H9 (cell line): Measurements from ENCODE around the gene PNPLA2. TPM values are rescaled to one million over a fixed set of nuclear protein-coding genes. Genes with fewer than 3 reads are reported as not detected.

Source experiments
- DNase-seq: peaks from one replicate; pipeline ENCODE4 v3.0.0-alpha.2; 2017
- H2AFZ ChIP-seq: one replicate; pipeline ENCODE4 v1.6.1; 2013; ENCODE audit warnings: mild to moderate bottlenecking, low read length, control low read depth, moderate library complexity
- H2AK5ac ChIP-seq: 2 replicates; pipeline ENCODE4 v1.6.1; 2013; ENCODE audit warnings: low read length, control low read depth, mixed read lengths; ENCODE audit not compliant: insufficient read length
- H2BK120ac ChIP-seq: one replicate; pipeline ENCODE4 v1.6.1; 2013; ENCODE audit warnings: low read depth, mild to moderate bottlenecking, low read length, control low read depth, inconsistent platforms; ENCODE audit not compliant: poor library complexity, severe bottlenecking
- H2BK12ac ChIP-seq: 2 replicates; pipeline ENCODE4 v1.6.1; 2013; ENCODE audit warnings: low read length, control low read depth, mixed read lengths, low read depth; ENCODE audit not compliant: insufficient read length
- H2BK15ac ChIP-seq: 2 replicates; pipeline ENCODE4 v1.6.1; 2013; ENCODE audit warnings: low read depth, low read length, control low read depth
- H2BK20ac ChIP-seq: one replicate; pipeline ENCODE4 v1.6.1; 2013; ENCODE audit warnings: low read depth, mild to moderate bottlenecking, low read length, control low read depth, inconsistent platforms; ENCODE audit not compliant: poor library complexity, severe bottlenecking
- H2BK5ac ChIP-seq: 2 replicates; pipeline ENCODE4 v1.6.1; 2013; ENCODE audit warnings: low read length, control low read depth, mixed read lengths; ENCODE audit not compliant: insufficient read length
- H3K14ac ChIP-seq: 2 replicates; pipeline ENCODE4 v1.6.1; 2013; ENCODE audit warnings: low read length, control low read depth; ENCODE audit not compliant: insufficient read depth
- H3K18ac ChIP-seq: 2 replicates; pipeline ENCODE4 v1.6.1; 2013; ENCODE audit warnings: low read depth, mild to moderate bottlenecking, mixed read lengths, low read length, control low read depth; ENCODE audit not compliant: insufficient read length
- H3K23ac ChIP-seq: 2 replicates; pipeline ENCODE4 v1.6.1; 2013; ENCODE audit warnings: low read length, control low read depth, mixed read lengths, low read depth; ENCODE audit not compliant: insufficient read length
- H3K23me2 ChIP-seq: 2 replicates; pipeline ENCODE4 v1.6.1; 2013; ENCODE audit warnings: low read depth, mild to moderate bottlenecking, mixed read lengths, low read length, control low read depth; ENCODE audit not compliant: insufficient read length, poor library complexity, severe bottlenecking
- H3K27ac ChIP-seq: 2 replicates; pipeline ENCODE4 v1.5.1; 2013; ENCODE audit warnings: low read length, control low read depth, mixed read lengths, low read depth; ENCODE audit not compliant: insufficient read length
- H3K27me3 ChIP-seq: 2 replicates; pipeline ENCODE4 v1.6.1; 2013; ENCODE audit warnings: low read length, control low read depth, inconsistent platforms; ENCODE audit not compliant: insufficient read depth
- H3K4ac ChIP-seq: 2 replicates; pipeline ENCODE4 v1.6.1; 2013; ENCODE audit warnings: low read depth, mild to moderate bottlenecking, control low read depth, inconsistent platforms, low read length, moderate library complexity
- H3K4me1 ChIP-seq: 2 replicates; pipeline ENCODE4 v1.6.1; 2013; ENCODE audit warnings: low read length, control low read depth, inconsistent platforms; ENCODE audit not compliant: insufficient read depth
- H3K4me2 ChIP-seq: 2 replicates; pipeline ENCODE4 v1.6.1; 2013; ENCODE audit warnings: low read length, control low read depth, mixed read lengths; ENCODE audit not compliant: insufficient read length, insufficient read depth
- H3K56ac ChIP-seq: 2 replicates; pipeline ENCODE4 v1.6.1; 2013; ENCODE audit warnings: low read depth, mild to moderate bottlenecking, mixed read lengths, low read length, control low read depth; ENCODE audit not compliant: insufficient read length
- H3K79me1 ChIP-seq: 2 replicates; pipeline ENCODE4 v1.6.1; 2013; ENCODE audit warnings: low read depth, mild to moderate bottlenecking, moderate library complexity, low read length, control low read depth, inconsistent platforms; ENCODE audit not compliant: insufficient read depth, poor library complexity, severe bottlenecking
- H3K79me2 ChIP-seq: 2 replicates; pipeline ENCODE4 v1.6.1; 2013; ENCODE audit warnings: low read length, control low read depth, inconsistent platforms; ENCODE audit not compliant: insufficient read depth
- H3K9ac ChIP-seq: 2 replicates; pipeline ENCODE4 v1.6.1; 2013; ENCODE audit warnings: low read length, control low read depth, mixed read lengths; ENCODE audit not compliant: insufficient read length; ENCODE audit errors: extremely low read depth
- H3K9me3 ChIP-seq: one replicate; pipeline ENCODE4 v1.6.1; 2013; ENCODE audit warnings: low read depth, low read length, inconsistent platforms; ENCODE audit not compliant: control insufficient read depth
- H3T11ph ChIP-seq: one replicate; pipeline ENCODE4 v1.6.1; 2013; ENCODE audit warnings: mild to moderate bottlenecking, low read length, control low read depth, inconsistent platforms
- H4K20me1 ChIP-seq: one replicate; pipeline ENCODE4 v1.6.1; 2013; ENCODE audit not compliant: control insufficient read depth, insufficient read length, insufficient read depth
- H4K5ac ChIP-seq: 2 replicates; pipeline ENCODE4 v1.6.1; 2013; ENCODE audit warnings: low read depth, mild to moderate bottlenecking, mixed read lengths, low read length, control low read depth; ENCODE audit not compliant: insufficient read length
- H4K8ac ChIP-seq: replicated peaks from 2 replicates; pipeline ENCODE4 v1.6.1; 2013; ENCODE audit warnings: low read length, control low read depth, mixed read lengths, low read depth; ENCODE audit not compliant: insufficient read length
- H4K91ac ChIP-seq: 2 replicates; pipeline ENCODE4 v1.6.1; 2013; ENCODE audit warnings: low read depth, mild to moderate bottlenecking, moderate library complexity, mixed read lengths, low read length, control low read depth; ENCODE audit not compliant: insufficient read length
- H3K27ac Mint-ChIP-seq, 3 experiments: 2 replicates in 2 of 3; 3 replicates in 1 of 3; pipeline ENCODE4 v1.8.0; 2020 to 2021; ENCODE audit warnings: mixed read lengths in 3 of 3, mild to moderate bottlenecking in 1 of 3, moderate library complexity in 1 of 3
- H3K27me3 Mint-ChIP-seq: 2 replicates; pipeline ENCODE4 v1.8.0; 2021; ENCODE audit warnings: low read depth, mild to moderate bottlenecking, moderate library complexity, mixed read lengths
- H3K36me3 Mint-ChIP-seq, 3 experiments: 2 replicates in 2 of 3; 3 replicates in 1 of 3; pipeline ENCODE4 v1.8.0; 2020 to 2021; ENCODE audit warnings: low read depth in 3 of 3, mixed read lengths in 3 of 3; ENCODE audit not compliant: insufficient read depth in 1 of 3
- H3K4me1 Mint-ChIP-seq, 2 experiments: 2 replicates each; pipeline ENCODE4 v1.8.0; 2020; ENCODE audit warnings: mixed read lengths in 2 of 2
- H3K4me3 Mint-ChIP-seq, 2 experiments: 2 replicates in 1 of 2; 3 replicates in 1 of 2; pipeline ENCODE4 v1.8.0; 2020 to 2021; ENCODE audit warnings: mild to moderate bottlenecking in 2 of 2, mixed read lengths in 2 of 2, moderate library complexity in 1 of 2
- H3K9me3 Mint-ChIP-seq, 2 experiments: 2 replicates in 1 of 2; 3 replicates in 1 of 2; pipeline ENCODE4 v1.8.0; 2020; ENCODE audit warnings: mild to moderate bottlenecking in 2 of 2, mixed read lengths in 2 of 2, moderate library complexity in 1 of 2
- CTCF ChIP-seq: fragments of 200-600 bp; sonication (generic); conservative IDR thresholded peaks from 3 replicates; pipeline ENCODE4 v1.8.0; 2021; ENCODE audit warnings: antibody characterized with exemption, mild to moderate bottlenecking
- WGBS: extraction: QIAGEN DNeasy Blood & Tissue Kit; methylation state at CpG from one replicate; pipeline ENCODE4 v1.1.7; 2013; ENCODE audit warnings: missing lambda C conversion rate, low lambda C conversion rate, mixed read lengths; ENCODE audit not compliant: insufficient read length; ENCODE audit errors: extremely low coverage; 5-methylcytosine and 5-hydroxymethylcytosine counted together
- total RNA-seq: library from RNA; stranded (reverse); gene quantifications from 2 replicates; pipeline ENCODE4 v1.2.1, GENCODE V29; 2021

Gene PNPLA2
- total RNA-seq, 1 experiment from 2014 or later = 67.3 TPM

- H3K79me1 ChIP-seq = no peaks in the 10 kb centered on the region
- no peak overlapping the region for H3K4me2 ChIP-seq
- no peak overlapping the region for H3K14ac ChIP-seq
- H3K36me3 Mint-ChIP-seq = peaks cover 0 to 16% (median 3%) of the 10 kb centered on the region in 3 experiments; a peak in 2 of 7 replicates
- WGBS = no CpG with 5 or more reads among the region's 31 CpGs
- no peak overlapping the region for H3K4me3 Mint-ChIP-seq
- no peak overlapping the region for H3K27ac Mint-ChIP-seq
- H2BK12ac ChIP-seq = no peak overlapping the region
- no peak overlapping the region for H2BK20ac ChIP-seq
- no peak overlapping the region for H2BK120ac ChIP-seq
- H4K5ac ChIP-seq = no peak overlapping the region
- H3K56ac ChIP-seq = no peak overlapping the region
- H3K27me3 ChIP-seq = no peaks in the 10 kb centered on the region
- H3K23ac ChIP-seq = no peak overlapping the region
- no peak overlapping the region for H3K27ac ChIP-seq
- H4K20me1 ChIP-seq = peaks cover 2% of the 10 kb centered on the region
- no peak for DNase-seq
- H4K8ac ChIP-seq = no peak overlapping the region
- H3K4me1 ChIP-seq = no peaks in the 10 kb centered on the region; the same call in 1 of the 2 replicates
- H3K23me2 ChIP-seq = peaks cover 12% of the 10 kb centered on the region
- H2AK5ac ChIP-seq = no peak overlapping the region
- H4K91ac ChIP-seq = no peak overlapping the region
- no peak overlapping the region for H2BK5ac ChIP-seq
- H3K27me3 Mint-ChIP-seq = no peaks in the 10 kb centered on the region
- no peak overlapping the region for H2AFZ ChIP-seq
- no peak overlapping the region for H3T11ph ChIP-seq
- no peaks in the 10 kb centered on the region for H3K79me2 ChIP-seq
- no peak overlapping the region for H2BK15ac ChIP-seq
- peaks cover 16 to 32% of the 10 kb centered on the region in 2 experiments for H3K4me1 Mint-ChIP-seq
- H3K9ac ChIP-seq = no peak overlapping the region
- no peak for TF ChIP-seq CTCF
- H3K4ac ChIP-seq = no peak overlapping the region
- H3K18ac ChIP-seq = no peak overlapping the region
- no peaks in the 10 kb centered on the region for H3K9me3 Mint-ChIP-seq
- H3K9me3 ChIP-seq = no peaks in the 10 kb centered on the region
Measured at GRCh38 chr11:794013-794765, 24.5 kb upstream of the PNPLA2 start.
